OCI-LY7 (cell line): ENCODE data around the gene ADAM22. TPM values are rescaled to one million over a fixed set of nuclear protein-coding genes. Genes with fewer than 3 reads are reported as not detected.

Experiments used
- BruUV-seq: library from RNA; stranded (reverse); fragments of 400-500 nt; replicated peaks from 2 replicates; lab custom pipeline; 2021; lab: Mats Ljungman, UMichigan
- CTCF ChIA-PET: fragments of 300-600 bp; sonication (Branson Sonifier 250); formaldehyde crosslinking; loops from one replicate; lab custom pipeline; 2022; ENCODE audit warnings: antibody characterized with exemption; ENCODE audit not compliant: unreplicated experiment; lab: Charles Lee
- POLR2A ChIA-PET: fragments of 300-600 bp; sonication (Branson Sonifier 250); formaldehyde crosslinking; loops from one replicate; lab custom pipeline; 2022; ENCODE audit warnings: antibody characterized with exemption; lab: Charles Lee
- DNase-seq: peaks from one replicate; pipeline ENCODE4 v3.0.0-alpha.2; 2015; ENCODE audit warnings: low spot score
- H2AFZ ChIP-seq: fragments of 200-600 bp; sonication (generic), shearing (Covaris generic); 2 replicates; pipeline ENCODE4 v1.6.1; 2014; ENCODE audit warnings: mild to moderate bottlenecking, antibody characterized with exemption, low read length, moderate library complexity
- H3K27ac ChIP-seq: fragments of 200-600 bp; sonication (generic); 2 replicates; pipeline ENCODE4 v1.5.1; 2014; ENCODE audit warnings: mixed run types, low read depth, mild to moderate bottlenecking, moderate library complexity, low read length, inconsistent platforms; ENCODE audit not compliant: poor library complexity, severe bottlenecking
- H3K36me3 ChIP-seq: fragments of 200-600 bp; sonication (generic); 2 replicates; pipeline ENCODE4 v1.6.1; 2014; ENCODE audit warnings: mild to moderate bottlenecking, antibody characterized with exemption, low read length, moderate library complexity, mixed read lengths; ENCODE audit not compliant: insufficient read depth
- H3K4me1 ChIP-seq: fragments of 200-600 bp; sonication (generic); 2 replicates; pipeline ENCODE4 v1.5.1; 2014; ENCODE audit warnings: mild to moderate bottlenecking, low read length; ENCODE audit not compliant: insufficient read depth, poor library complexity, severe bottlenecking
- H3K4me2 ChIP-seq: fragments of 200-600 bp; sonication (generic); 2 replicates; pipeline ENCODE4 v1.6.1; 2014; ENCODE audit warnings: mild to moderate bottlenecking, low read length
- H3K4me3 ChIP-seq: fragments of 200-600 bp; sonication (generic); 2 replicates; pipeline ENCODE4 v1.5.1; 2014; ENCODE audit warnings: mild to moderate bottlenecking, low read depth, low read length; ENCODE audit not compliant: poor library complexity, severe bottlenecking
- H3K79me2 ChIP-seq: fragments of 200-600 bp; sonication (generic); 2 replicates; pipeline ENCODE4 v1.6.1; 2016; ENCODE audit warnings: low read depth, mild to moderate bottlenecking, low read length, moderate library complexity, mixed read lengths; ENCODE audit not compliant: insufficient read depth
- H3K9me2 ChIP-seq: fragments of 200-600 bp; sonication (generic); 2 replicates; pipeline ENCODE4 v1.6.1; 2016; ENCODE audit warnings: mild to moderate bottlenecking, low read length, mixed read lengths; ENCODE audit not compliant: insufficient read depth
- H3K9me3 ChIP-seq: fragments of 200-600 bp; sonication (generic); 2 replicates; pipeline ENCODE4 v1.6.1; 2014; ENCODE audit warnings: mild to moderate bottlenecking, mixed run types, low read length, mixed read lengths
- H4K20me1 ChIP-seq: fragments of 200-600 bp; sonication (generic); 2 replicates; pipeline ENCODE4 v1.6.1; 2014; ENCODE audit warnings: mild to moderate bottlenecking, antibody characterized with exemption, low read length, moderate library complexity, mixed read lengths; ENCODE audit not compliant: insufficient read depth
- CTCF ChIP-seq: fragments of 200-600 bp; sonication (generic); conservative IDR thresholded peaks from 2 replicates; pipeline ENCODE4 v1.5.1; 2014; ENCODE audit warnings: mild to moderate bottlenecking, antibody characterized with exemption, low read length, moderate library complexity, mixed read lengths
- EZH2phosphoT487 ChIP-seq: fragments of 200-600 bp; sonication (generic); IDR thresholded peaks from 2 replicates; pipeline ENCODE4 v1.6.1; 2018; ENCODE audit warnings: low read depth, borderline replicate concordance, mild to moderate bottlenecking, mixed run types, antibody characterized with exemption, low read length, moderate library complexity, mixed read lengths
- intact Hi-C: fragments of 100-400 bp; cut with micrococcal nuclease; formaldehyde crosslinking; loops from one replicate; pipeline ENCODE4 v1.10.0; 2022; ENCODE audit not compliant: unreplicated experiment
- total RNA-seq, 2 experiments: library from RNA; depleted of rRNA in 1 of 2; stranded (reverse); fragments of >200 nt in 1 of 2; shearing (Covaris generic) in 1 of 2; gene quantifications; 2 replicates each; pipeline ENCODE4 v1.2.3, GENCODE V29; 2014 to 2022

ADAM22 gene
- total RNA-seq, 2 experiments from 2014 or later: 12.0 to 13.6 TPM

GRCh38 chr7:88042803-88043202 is 108.8 kb downstream of the ADAM22 start:
- Histone ChIP-seq H3K27ac (no peak overlapping the region), H3K4me3 (no peak overlapping the region)

GRCh38 chr7:88044069-88044468 is 110.0 kb downstream of the ADAM22 start:
- Histone ChIP-seq H3K4me2 (no peak overlapping the region), H3K27ac (no peak overlapping the region), H3K9me2 (no peaks in the 10 kb centered on the region), H2AFZ (no peak overlapping the region), H3K79me2 (no peaks in the 10 kb centered on the region), H4K20me1 (no peaks in the 10 kb centered on the region), H3K9me3 (no peaks in the 10 kb centered on the region), H3K36me3 (no peaks in the 10 kb centered on the region), H3K4me3 (no peak overlapping the region), H3K4me1 (no peaks in the 10 kb centered on the region)
- ChIA-PET CTCF (no interaction called here), POLR2A (interaction anchor here (0.6 to 0.9 kb wide), 2 partner anchors 25 to 203 kb away, joined by 3 read pairs; no protein-coding TSS in a partner anchor)
- BruUV-seq: no TSS peak
- DNase-seq: no peak
- TF ChIP-seq CTCF (no peak), EZH2phosphoT487 (no peak)
- intact Hi-C loops: no loop called here

More at GRCh38 chr7:88042803-88043202, 108.8 kb downstream of the ADAM22 start:
- Histone ChIP-seq H4K20me1 (no peaks in the 10 kb centered on the region), H3K4me1 (no peaks in the 10 kb centered on the region), H3K4me2 (no peak overlapping the region), H3K79me2 (no peaks in the 10 kb centered on the region), H2AFZ (no peak overlapping the region), H3K36me3 (no peaks in the 10 kb centered on the region), H3K9me2 (no peaks in the 10 kb centered on the region), H3K9me3 (no peaks in the 10 kb centered on the region)
- no peak for TF ChIP-seq EZH2phosphoT487
- TF ChIP-seq CTCF: no peak
- BruUV-seq: no TSS peak
- ChIA-PET POLR2A (interaction anchor here (1.1 to 1.2 kb wide), 3 partner anchors 17 to 45 kb away, joined by 3 to 4 read pairs (median 3); no protein-coding TSS in a partner anchor), CTCF (no interaction called here)
- intact Hi-C loops: no loop called here
- DNase-seq: no peak

- intact Hi-C loops: no loop called here
- H3K4me1 ChIP-seq: no peaks in the 10 kb centered on the region
- no peaks in the 10 kb centered on the region for H3K79me2 ChIP-seq
- H3K9me2 ChIP-seq: no peaks in the 10 kb centered on the region
- no peaks in the 10 kb centered on the region for H3K36me3 ChIP-seq
- H3K27ac ChIP-seq: no peak overlapping the region
- no peaks in the 10 kb centered on the region for H3K9me3 ChIP-seq
- H3K4me2 ChIP-seq: no peak overlapping the region
- BruUV-seq: no TSS peak
- no peak overlapping the region for H3K4me3 ChIP-seq
- no peak for TF ChIP-seq EZH2phosphoT487
- no peak for TF ChIP-seq CTCF
- no peak for DNase-seq
- ChIA-PET CTCF (no interaction called here), POLR2A (interaction anchor here (0.6 kb wide), 1 partner anchor 54 kb away, joined by 4 read pairs; no protein-coding TSS in a partner anchor)
- no peak overlapping the region for H2AFZ ChIP-seq
- H4K20me1 ChIP-seq: no peaks in the 10 kb centered on the region
Observed at GRCh38 chr7:88046839-88047573, 113.0 kb downstream of the ADAM22 start.
